Right lobe of liver (tissue), 4 donors: ENCODE results near the gene CACNA2D1.

Experiments
- CTCF ChIP-seq, 4 donors: fragments of 200-600 bp in 3 of 4; fragments of 450-650 bp in 1 of 4; IDR thresholded peaks; one replicate each; pipeline versions ENCODE4 v1.5.1 to v1.8.0; 2016 to 2022; ENCODE audit warnings: antibody characterized with exemption in 4 of 4, mild to moderate bottlenecking in 2 of 4
- POLR2A ChIP-seq: fragments of 450-650 bp; IDR thresholded peaks from one replicate; pipeline ENCODE4 v1.6.1; 2017; ENCODE audit warnings: antibody characterized with exemption, mild to moderate bottlenecking
- donor health status: DM: no; HTN: no; CAD: no.
- donor health status: DM: no; HTN: no; CAD: no.
- donor health status: DM: no; HTN: yes; CAD: no.

- TF ChIP-seq CTCF (IDR thresholded peaks at IDR 0.05) = no peak
- TF ChIP-seq POLR2A = no peak
Observed at GRCh38 chr7:82343716-82344115, 99.9 kb downstream of the CACNA2D1 start.
